Esophagus (tissue), 2 donors: ENCODE results near the gene RHOB. TPM values are rescaled to one million over a fixed set of nuclear protein-coding genes. Genes with fewer than 3 reads are reported as not detected.
"Not testable (repeated sequence)": the region's sequence is repeated elsewhere in the genome, so short reads cannot be mapped to it uniquely, and the experiment has no call there.

ENCODE experiments used
- H3K27ac ChIP-seq, 2 donors: one replicate each; pipeline ENCODE4 v1.5.1; 2013; ENCODE audit warnings: low read depth in 2 of 2, mild to moderate bottlenecking in 2 of 2, inconsistent platforms in 1 of 2, low read length in 1 of 2, moderate library complexity in 1 of 2
- H3K27me3 ChIP-seq, 2 donors: one replicate each; pipeline ENCODE4 v1.6.1; 2013; ENCODE audit warnings: low read length in 2 of 2, control low read depth in 1 of 2, mild to moderate bottlenecking in 1 of 2; ENCODE audit not compliant: insufficient read depth in 2 of 2, control insufficient read depth in 1 of 2
- H3K36me3 ChIP-seq, 2 donors: one replicate each; pipeline ENCODE4 v1.6.1; 2013; ENCODE audit warnings: low read length in 1 of 2; ENCODE audit not compliant: control insufficient read depth in 2 of 2, insufficient read depth in 2 of 2
- H3K4me1 ChIP-seq, 2 donors: one replicate each; pipeline ENCODE4 v1.6.1; 2013; ENCODE audit warnings: low read length in 1 of 2; ENCODE audit not compliant: control insufficient read depth in 2 of 2, insufficient read depth in 2 of 2
- H3K4me3 ChIP-seq, 2 donors: one replicate each; pipeline ENCODE4 v1.5.1; 2013; ENCODE audit warnings: low read length in 2 of 2, mild to moderate bottlenecking in 2 of 2, low read depth in 1 of 2, moderate library complexity in 1 of 2
- H3K9me3 ChIP-seq, 2 donors: one replicate each; pipeline ENCODE4 v1.6.1; 2013; ENCODE audit warnings: mild to moderate bottlenecking in 2 of 2, low read depth in 1 of 2, low read length in 1 of 2, moderate library complexity in 1 of 2; ENCODE audit not compliant: control insufficient read depth in 2 of 2, insufficient read depth in 1 of 2
- WGBS, 2 donors: extraction: QIAGEN DNeasy Blood & Tissue Kit; methylation state at CpG; one replicate each; pipeline ENCODE4 v1.1.7; 2013; 5-methylcytosine and 5-hydroxymethylcytosine counted together
- polyA plus RNA-seq, 2 donors: library from polyadenylated mRNA; stranded (reverse); fragments of 200-250 nt; gene quantifications; one replicate each; pipeline ENCODE4 v1.2.3, GENCODE V29; 2013
- donor health status: healthy with polysubstance abuse.
- donor health status: Bipolar disorder and iron deficiency.

Gene RHOB
- polyA plus RNA-seq, 2 donors: 33.4 to 99.3 TPM

DNA sequence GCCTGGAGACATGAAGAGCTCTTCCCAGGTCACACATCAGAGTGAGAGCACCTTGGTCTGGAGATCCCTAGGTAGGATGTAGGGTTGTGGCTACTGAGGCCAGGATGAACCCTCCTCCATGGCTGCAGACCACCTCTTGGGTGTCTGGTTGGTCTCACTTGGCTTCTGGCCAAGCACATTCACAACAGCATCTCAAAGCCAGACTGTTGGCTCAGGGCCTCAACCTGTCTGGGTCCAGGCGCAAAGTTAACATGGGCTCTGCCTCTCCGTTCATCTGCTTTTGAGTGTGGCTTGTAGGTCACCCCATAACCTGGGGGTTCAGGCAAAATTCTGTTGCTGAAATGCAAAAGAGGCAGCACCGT, 40.1 kb downstream of the RHOB start:
- Histone ChIP-seq H3K4me1 (peaks cover 0 to 4% of the 10 kb centered on the region in 2 donors), H3K9me3 (no peaks in the 10 kb centered on the region), H3K27ac (no peak overlapping the region), H3K27me3 (no peaks in the 10 kb centered on the region), H3K36me3 (no peaks in the 10 kb centered on the region), H3K4me3 (no peak overlapping the region)
- 64 to 87% methylated on average over 3 of the region's 3 CpGs for WGBS, 2 donors

DNA sequence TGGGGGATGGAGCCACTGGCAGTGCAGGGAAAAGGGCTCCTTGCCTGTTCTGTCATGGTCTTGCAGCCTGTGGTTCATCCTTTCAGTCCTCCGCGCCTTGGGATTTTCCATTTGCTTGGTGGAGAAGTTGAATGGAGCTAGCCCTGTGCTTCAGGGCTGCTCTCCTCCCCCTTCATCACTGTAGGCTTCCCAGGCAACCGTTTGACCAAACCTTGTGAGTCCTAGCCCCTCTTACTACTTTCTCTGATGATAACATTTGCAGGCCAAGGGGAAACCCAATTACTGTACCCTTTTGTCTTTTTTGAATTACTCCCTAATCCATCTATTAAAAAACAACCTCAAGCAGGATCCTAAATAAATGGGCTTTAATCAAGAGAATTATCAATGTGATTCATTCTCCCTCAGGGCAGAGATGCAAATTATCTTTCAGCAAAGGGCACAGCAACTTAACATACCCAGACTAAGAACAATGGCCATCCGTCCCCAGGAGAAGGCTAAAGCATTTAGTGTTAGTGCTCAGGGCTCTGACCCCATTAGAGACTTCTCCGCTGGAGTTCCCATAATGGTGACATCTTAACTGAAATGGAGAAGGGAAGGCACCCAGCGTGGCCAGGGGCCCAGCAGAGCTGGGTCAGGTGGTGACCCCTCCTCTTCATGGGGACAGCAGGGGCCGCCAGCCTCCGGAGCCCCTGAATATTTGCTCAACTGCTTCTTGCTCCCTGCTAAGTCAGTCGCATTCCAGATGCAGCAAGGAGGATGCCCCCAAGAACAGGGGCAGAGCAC, 40.7 kb downstream of the RHOB start:
- Histone ChIP-seq H3K27ac (no peak overlapping the region), H3K27me3 (no peaks in the 10 kb centered on the region), H3K9me3 (no peaks in the 10 kb centered on the region), H3K4me1 (peaks cover 0 to 4% of the 10 kb centered on the region in 2 donors), H3K4me3 (no peak overlapping the region), H3K36me3 (no peaks in the 10 kb centered on the region)
- WGBS, 2 donors: 69 to 80% methylated on average over 9 of the region's 9 CpGs

DNA sequence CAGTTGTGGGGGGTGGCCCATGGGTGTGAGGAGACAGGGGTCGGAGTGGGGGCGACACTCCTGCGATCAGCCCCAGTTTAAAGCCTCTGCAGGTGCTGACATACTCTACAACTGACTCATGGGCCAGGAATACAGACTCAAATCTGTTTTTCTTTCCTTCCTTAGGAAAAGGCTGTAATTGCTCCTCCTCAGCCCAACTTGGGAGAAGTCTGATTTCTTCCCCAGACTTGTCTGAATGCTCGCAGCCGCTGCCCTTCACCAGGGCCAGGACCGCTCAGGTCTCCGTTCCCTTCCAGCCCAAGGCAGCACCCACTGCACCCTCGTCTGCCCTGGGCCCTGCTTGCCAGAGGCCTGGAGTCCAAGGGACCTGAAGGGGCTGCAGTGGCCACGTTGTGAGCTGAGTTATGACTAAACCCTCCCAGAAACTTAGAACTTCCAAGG, 41.3 kb downstream of the RHOB start:
- no peaks in the 10 kb centered on the region for H3K27me3 ChIP-seq
- H3K4me3 ChIP-seq: no peak overlapping the region
- H3K9me3 ChIP-seq: no peaks in the 10 kb centered on the region
- 57 to 65% methylated on average over 9 of the region's 9 CpGs for WGBS, 2 donors
- H3K27ac ChIP-seq: no peak overlapping the region
- H3K4me1 ChIP-seq: peaks cover 0 to 4% of the 10 kb centered on the region in 2 donors
- no peaks in the 10 kb centered on the region for H3K36me3 ChIP-seq

DNA sequence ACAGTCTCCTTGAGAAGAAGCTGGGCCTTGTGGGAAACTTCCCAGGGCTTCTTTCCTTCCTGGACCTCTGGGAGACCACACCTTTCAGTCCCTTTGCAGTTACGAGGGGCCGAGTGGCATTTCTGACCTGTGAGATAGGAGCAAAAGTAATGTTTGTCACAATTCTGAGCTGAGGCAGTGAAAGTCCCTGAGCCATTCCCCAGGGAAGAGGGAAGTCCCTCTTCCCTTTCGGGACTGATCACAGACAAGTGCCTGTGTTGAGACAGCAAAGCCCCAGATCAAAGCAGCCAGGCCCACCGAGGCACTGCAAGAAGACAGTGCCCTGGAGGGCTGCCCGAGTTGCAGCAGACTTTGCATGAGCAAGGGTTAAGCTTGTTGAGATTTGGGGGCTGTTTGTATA, 41.9 kb downstream of the RHOB start:
- Histone ChIP-seq H3K9me3 (no peaks in the 10 kb centered on the region), H3K27ac (no peak overlapping the region), H3K36me3 (no peaks in the 10 kb centered on the region), H3K27me3 (no peaks in the 10 kb centered on the region), H3K4me3 (no peak overlapping the region), H3K4me1 (peaks cover 0 to 4% of the 10 kb centered on the region in 2 donors)
- WGBS, 2 donors: 67 to 68% methylated on average over 5 of the region's 5 CpGs

DNA sequence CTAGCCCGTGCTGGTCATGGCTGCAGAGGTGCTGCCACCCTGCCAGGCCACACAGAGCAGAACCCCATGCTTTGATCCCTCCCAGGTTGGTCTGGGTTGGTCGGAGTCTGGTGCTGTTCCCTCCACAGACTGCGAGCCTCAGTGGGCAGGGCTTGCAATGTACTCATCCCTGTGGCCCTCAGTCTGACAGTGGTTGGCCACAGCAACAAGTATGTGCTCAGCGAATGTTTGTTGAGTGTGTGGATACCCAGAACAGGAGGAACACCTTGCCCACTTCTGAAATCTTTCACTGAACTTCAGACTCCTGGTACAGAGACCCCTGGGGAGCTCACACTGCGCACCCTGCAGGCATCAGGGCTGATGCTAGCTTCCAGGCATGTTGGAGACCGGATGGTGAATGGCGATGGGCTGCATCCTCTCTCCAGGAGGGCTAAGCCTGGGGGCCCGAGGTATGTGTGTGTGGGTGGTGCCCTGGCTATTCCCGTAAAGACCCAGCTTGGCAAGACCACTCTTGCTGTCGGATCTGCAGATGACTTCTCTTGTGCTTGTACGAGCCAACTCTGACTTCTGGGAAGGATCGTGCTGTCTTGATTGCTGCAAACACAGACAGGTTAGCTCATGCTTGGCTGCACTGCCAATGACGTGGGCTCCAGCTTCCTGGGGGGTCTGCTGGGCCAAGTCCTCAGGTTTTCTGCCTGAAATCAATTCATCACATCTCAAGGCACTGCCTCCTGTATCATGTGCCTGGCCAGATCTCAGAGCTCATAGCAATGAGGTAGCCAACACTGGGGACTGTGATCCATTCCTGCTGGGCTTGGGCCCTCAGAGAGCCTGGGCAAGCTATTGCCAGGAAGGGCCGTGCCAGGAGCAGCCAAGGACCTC, 43.7 kb downstream of the RHOB start:
- H3K36me3 ChIP-seq: no peaks in the 10 kb centered on the region
- no peaks in the 10 kb centered on the region for H3K9me3 ChIP-seq
- H3K4me1 ChIP-seq: no peaks in the 10 kb centered on the region
- peak overlapping the region in 1 of 2 donors; percentile 44 for H3K27ac ChIP-seq
- H3K27me3 ChIP-seq: no peaks in the 10 kb centered on the region
- 45 to 62% methylated on average over 14 of the region's 14 CpGs for WGBS, 2 donors
- H3K4me3 ChIP-seq: no peak overlapping the region

DNA sequence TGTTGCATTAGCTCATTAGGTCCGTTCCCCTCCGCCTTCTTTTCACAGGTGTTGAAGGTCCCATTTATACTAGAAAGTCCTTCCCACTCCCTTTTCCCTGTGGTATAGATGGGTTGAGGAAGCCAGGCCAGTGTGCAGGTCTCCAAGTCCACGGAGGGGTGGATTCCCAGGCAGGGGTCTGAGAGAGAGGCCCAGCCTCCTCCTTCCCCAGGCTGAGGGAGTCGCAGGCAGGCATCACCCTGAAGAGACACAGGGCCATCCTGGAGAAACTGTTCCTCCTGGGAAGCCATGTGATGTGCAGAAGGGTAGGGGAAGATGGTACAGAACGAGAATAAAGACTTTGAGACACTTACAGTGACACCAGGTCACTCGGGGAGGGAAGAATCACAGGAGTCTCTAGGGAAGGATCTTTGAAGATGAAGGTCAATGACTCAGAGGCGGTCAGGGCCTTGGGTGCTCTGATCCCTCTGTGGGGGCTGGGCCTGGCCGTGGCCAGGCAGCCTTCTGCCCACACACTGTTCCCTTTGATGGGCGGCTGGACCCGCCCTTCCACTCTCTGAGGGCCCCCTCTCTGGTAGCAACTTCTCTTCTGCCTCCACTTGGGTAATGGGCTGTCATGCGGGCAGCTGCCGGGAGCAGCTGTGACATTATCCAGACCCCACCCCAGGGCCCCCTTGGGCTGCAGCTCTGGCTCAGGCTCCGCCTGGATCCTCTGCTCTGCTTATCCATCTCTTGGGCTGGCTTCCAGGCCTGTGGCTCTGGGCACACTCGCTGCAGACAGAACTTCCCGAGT, 45.1 kb downstream of the RHOB start:
- Histone ChIP-seq H3K36me3 (no peaks in the 10 kb centered on the region), H3K9me3 (no peaks in the 10 kb centered on the region), H3K4me1 (peaks cover 0 to 5% of the 10 kb centered on the region in 2 donors), H3K27me3 (no peaks in the 10 kb centered on the region), H3K27ac (no peak overlapping the region), H3K4me3 (no peak overlapping the region)
- 69 to 73% methylated on average over 15 of the region's 15 CpGs for WGBS, 2 donors

DNA sequence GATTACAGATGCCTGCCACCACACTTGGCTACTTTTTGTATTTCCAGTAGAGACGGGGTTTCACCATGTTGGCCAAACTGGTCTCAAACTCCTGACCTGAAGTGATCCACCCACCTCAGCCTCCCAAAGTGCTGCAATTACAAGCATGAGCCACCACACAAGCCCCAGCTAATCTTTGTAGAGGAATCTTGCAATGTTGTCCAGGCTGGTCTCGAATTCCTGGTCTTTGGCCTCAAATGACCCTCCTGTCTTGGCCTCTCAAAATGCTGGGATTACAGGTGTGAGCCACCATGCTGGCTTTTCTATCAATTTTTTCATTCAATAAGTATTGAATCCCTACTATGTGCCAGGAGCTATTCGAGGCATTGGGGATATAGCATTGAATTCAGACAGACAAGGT, 46.2 kb downstream of the RHOB start:
- H3K27me3 ChIP-seq, H3K27ac ChIP-seq, H3K4me3 ChIP-seq, H3K9me3 ChIP-seq, H3K4me1 ChIP-seq, H3K36me3 ChIP-seq: not testable (repeated sequence)
- WGBS, 2 donors: 90 to 91% methylated on average over 3 of the region's 3 CpGs

DNA sequence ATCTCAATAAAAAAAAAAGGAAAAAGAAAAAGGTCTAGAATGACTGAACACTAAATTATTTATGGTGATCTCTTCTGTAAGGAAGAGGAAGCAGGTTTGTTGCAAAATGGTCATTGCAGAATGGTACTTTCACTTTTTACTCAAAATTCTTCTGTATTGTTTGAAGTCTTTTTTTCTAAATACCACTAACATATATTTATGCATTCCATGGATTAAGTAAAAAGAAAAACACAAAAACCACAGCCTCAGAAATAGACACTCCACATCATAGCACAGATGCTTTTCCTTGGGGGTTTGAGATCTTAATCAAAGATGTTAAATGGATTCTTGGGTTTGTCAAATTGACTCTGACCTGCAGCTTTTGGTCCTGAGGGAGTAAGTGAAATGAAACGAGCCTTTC, 47.4 kb downstream of the RHOB start:
- no peak overlapping the region for H3K27ac ChIP-seq
- WGBS, 2 donors: 45 to 61% methylated on average over 1 of the region's 1 CpG

DNA sequence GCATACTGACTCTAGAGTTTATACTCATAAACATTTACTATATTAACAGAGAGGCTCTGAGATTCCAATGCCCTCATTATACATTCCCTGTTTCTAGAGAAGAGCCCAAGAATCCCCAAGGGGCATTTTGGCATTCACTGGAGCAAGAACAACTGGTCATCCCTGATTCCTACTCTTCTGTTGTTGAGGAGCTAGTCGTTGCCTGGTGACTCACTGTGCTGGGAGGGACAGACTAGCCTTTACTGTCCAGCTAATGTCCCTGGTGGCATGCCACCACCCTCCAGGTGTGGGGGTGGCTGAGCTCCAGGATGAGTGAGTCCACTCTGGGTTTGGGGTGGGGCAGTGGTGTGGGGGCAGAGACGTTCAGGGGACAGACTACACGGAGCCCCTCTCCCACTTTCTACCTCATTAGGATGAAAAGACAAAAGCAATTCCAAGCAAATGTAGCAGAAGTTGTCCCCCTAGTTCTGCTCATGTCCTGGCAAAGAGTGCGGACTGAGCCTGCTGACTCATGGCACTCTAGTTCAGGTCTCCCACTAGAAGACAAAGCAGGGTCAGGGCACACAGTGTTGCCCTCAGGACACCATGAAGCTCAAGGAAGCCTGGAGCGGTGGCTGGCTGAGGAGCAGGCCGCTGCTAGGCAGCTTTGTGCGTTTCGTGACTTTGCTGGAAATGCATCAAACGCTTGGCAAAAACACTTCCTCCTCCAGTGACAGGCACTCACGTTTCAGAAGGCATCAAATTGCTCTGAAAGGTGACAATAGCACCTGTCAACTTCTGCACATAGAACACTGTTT, 49.4 kb downstream of the RHOB start:
- Histone ChIP-seq H3K4me1 (peaks cover 0 to 5% of the 10 kb centered on the region in 2 donors), H3K9me3 (no peaks in the 10 kb centered on the region), H3K27ac (peak overlapping the region in 1 of 2 donors; percentile 9), H3K4me3 (no peak overlapping the region), H3K27me3 (no peaks in the 10 kb centered on the region), H3K36me3 (no peaks in the 10 kb centered on the region)
- 45 to 58% methylated on average over 10 of the region's 10 CpGs for WGBS, 2 donors

More for the DNA sequence above, 47.4 kb downstream of the RHOB start:
- H3K4me1 ChIP-seq: peaks cover 0 to 5% of the 10 kb centered on the region in 2 donors
- no peak overlapping the region for H3K4me3 ChIP-seq
- H3K9me3 ChIP-seq: no peaks in the 10 kb centered on the region
- no peaks in the 10 kb centered on the region for H3K36me3 ChIP-seq
- no peaks in the 10 kb centered on the region for H3K27me3 ChIP-seq
